ENCODE measurements around the gene OXSR1. TPM values are rescaled to one million over a fixed set of nuclear protein-coding genes. Genes with fewer than 3 reads are reported as not detected.
"Not testable (repeated sequence)": the region's sequence is repeated elsewhere in the genome, so short reads cannot be mapped to it uniquely, and the experiment has no call there.

Gene OXSR1
- total and polyA plus RNA-seq, 12 donors: 13.7 to 38.4 (median 31.2) TPM

GRCh38 chr3:38229036-38229435, 63.7 kb downstream of the OXSR1 start:
- Histone ChIP-seq H3K27me3 (no peaks in the 10 kb centered on the region), H3K9me3 (no peaks in the 10 kb centered on the region), H3K36me3 (peaks cover 0 to 91% (median 23%) of the 10 kb centered on the region in 9 donors), H3K4me3 (no peak overlapping the region), H3K27ac (no peak overlapping the region), H3K4me1 (peaks cover 0 to 19% (median 7%) of the 10 kb centered on the region in 9 donors)
- intact Hi-C loops (cut with DNase I): loop anchor here in 1 of 10 donors (10.0 kb wide), 1 partner anchor 64 kb away; the partner anchor contains the start of gene OXSR1
- no peak for DNase-seq
- no peak for TF ChIP-seq CTCF (IDR thresholded peaks at IDR 0.05)
- no peak for ATAC-seq
- 88 to 89% methylated on average over 1 of the region's 1 CpG for WGBS, 2 donors

GRCh38 chr3:38232701-38233100, 67.4 kb downstream of the OXSR1 start:
- Histone ChIP-seq H3K27ac (no peak overlapping the region), H3K9me3 (peaks cover 0 to 11% (median 3%) of the 10 kb centered on the region in 11 donors), H3K4me1 (peaks cover 0 to 18% (median 6%) of the 10 kb centered on the region in 9 donors), H3K27me3 (no peaks in the 10 kb centered on the region), H3K36me3 (peaks cover 0 to 92% (median 18%) of the 10 kb centered on the region in 9 donors), H3K4me3 (no peak overlapping the region)
- ATAC-seq (no peak), DNase-seq (no peak)
- 87 to 98% methylated on average over 2 of the region's 2 CpGs for WGBS, 2 donors
- no peak for TF ChIP-seq CTCF (IDR thresholded peaks at IDR 0.05)
- intact Hi-C loops (cut with DNase I): no loop called here

- no peak for TF ChIP-seq CTCF (IDR thresholded peaks at IDR 0.05)
- H3K27me3 ChIP-seq: no peaks in the 10 kb centered on the region
- H3K4me1 ChIP-seq: no peaks in the 10 kb centered on the region
- H3K27ac ChIP-seq: no peak overlapping the region
- DNase-seq (no peak), ATAC-seq (no peak)
- intact Hi-C loops (cut with DNase I): no loop called here
- H3K4me3 ChIP-seq: no peak overlapping the region
- peaks cover 0 to 27% (median 13%) of the 10 kb centered on the region in 11 donors for H3K9me3 ChIP-seq
- peaks cover 0 to 97% (median 31%) of the 10 kb centered on the region in 9 donors for H3K36me3 ChIP-seq
These were observed 70.1 kb downstream of the OXSR1 start for GRCh38 chr3:38235466-38235865.

GRCh38 chr3:38238416-38239008, 73.2 kb downstream of the OXSR1 start:
- Histone ChIP-seq H3K4me3 (no peak overlapping the region), H3K4me1 (no peaks in the 10 kb centered on the region), H3K9me3 (peaks cover 0 to 27% (median 13%) of the 10 kb centered on the region in 11 donors), H3K36me3 (peaks cover 0 to 93% (median 31%) of the 10 kb centered on the region in 9 donors), H3K27ac (no peak overlapping the region), H3K27me3 (no peaks in the 10 kb centered on the region)
- no peak for DNase-seq
- intact Hi-C loops (cut with DNase I): no loop called here
- no peak for TF ChIP-seq CTCF (IDR thresholded peaks at IDR 0.05)
- ATAC-seq: no peak
- WGBS, 2 donors: 97 to 98% methylated on average over 2 of the region's 2 CpGs

- H3K27me3 ChIP-seq, H3K4me3 ChIP-seq, ATAC-seq, H3K27ac ChIP-seq, DNase-seq: not testable (repeated sequence)
- 97 to 99% methylated on average over 4 of the region's 4 CpGs for WGBS, 2 donors
- peaks cover 0 to 16% (median 11%) of the 10 kb centered on the region in 11 donors for H3K9me3 ChIP-seq
- intact Hi-C loops (cut with DNase I): loop anchor here in 5 of 10 donors (10.0 kb wide), 1 partner anchor 108 kb away; the partner anchor contains the start of genes ACAA1 (in 5 of the 5) and MYD88 (in 5 of the 5)
- peaks cover 0 to 90% (median 24%) of the 10 kb centered on the region in 9 donors for H3K36me3 ChIP-seq
- peaks cover 0 to 10% (median 6%) of the 10 kb centered on the region in 9 donors for H3K4me1 ChIP-seq
These were observed 77.5 kb downstream of the OXSR1 start for GRCh38 chr3:38242812-38243211.
